Measurements from ENCODE around the gene MEF2B.

- TF ChIP-seq TCF7L2 (IDR thresholded peaks at IDR 0.05; ENCODE audit: borderline replicate concordance, low read depth, low read length) (no peak), CTCF (tag by site-specific recombination; IDR thresholded peaks at IDR 0.05) (no peak), ZNF133 (tag by site-specific recombination; IDR thresholded peaks at IDR 0.05) (no peak), ZNF513 (tag by site-specific recombination; IDR thresholded peaks at IDR 0.05) (no peak), ZNF792 (tag by site-specific recombination; IDR thresholded peaks at IDR 0.05) (no peak), ZNF530 (tag by site-specific recombination; IDR thresholded peaks at IDR 0.05; ENCODE audit: low read depth) (no peak), PRDM4 (tag by site-specific recombination; IDR thresholded peaks at IDR 0.05) (no peak), HOXA7 (CRISPR knock-in tag; IDR thresholded peaks at IDR 0.05; ENCODE audit: borderline replicate concordance) (no peak), ZNF777 (tag by site-specific recombination; IDR thresholded peaks at IDR 0.05; ENCODE audit: borderline replicate concordance) (no peak), ZNF510 (tag by site-specific recombination; IDR thresholded peaks at IDR 0.05; ENCODE audit: insufficient replicate concordance) (no peak), ZNF416 (tag by site-specific recombination; IDR thresholded peaks at IDR 0.05) (no peak), ZNF280D (tag by site-specific recombination; IDR thresholded peaks at IDR 0.05) (no peak)
Measured at GRCh38 chr19:19119325-19120237, 50.5 kb downstream of the MEF2B start.

All from HEK293 (cell line).